Activated naive CD4-positive, alpha-beta T cell treated with anti-CD3 and anti-CD28 coated beads, Interleukin-2, amount 50 U/mL, for 72 hours (primary cell): ENCODE measurements around the gene CLNK. TPM values are rescaled to one million over a fixed set of nuclear protein-coding genes. Genes with fewer than 3 reads are reported as not detected.

Experiments
- ATAC-seq, 2 donors: fragments of 150-1000 bp; cut with Tn5 transposase; 2 replicates each; pipeline ENCODE4 v1.10.0; 2021; ENCODE audit warnings: mild to moderate bottlenecking in 2 of 2, moderate library complexity in 2 of 2
- DNase-seq, 2 donors: peaks; one replicate each; pipeline ENCODE4 v3.0.0; 2021 to 2022; ENCODE audit warnings: low spot score in 2 of 2
- H3K27ac Mint-ChIP-seq, 2 donors: one replicate each; pipeline ENCODE4 v1.8.0; 2022; ENCODE audit warnings: mild to moderate bottlenecking in 2 of 2, mixed read lengths in 2 of 2
- H3K36me3 Mint-ChIP-seq, 2 donors: one replicate each; pipeline ENCODE4 v1.8.0; 2022; ENCODE audit warnings: mixed read lengths in 2 of 2
- H3K9me3 Mint-ChIP-seq, 2 donors: one replicate each; pipeline ENCODE4 v1.8.0; 2022; ENCODE audit warnings: mixed read lengths in 2 of 2
- total RNA-seq, 2 donors: library from RNA; stranded (reverse); gene quantifications; one replicate each; pipeline ENCODE4 v1.2.3, GENCODE V29; 2022

CLNK gene
- total RNA-seq, 2 donors from 2014 or later, result 0.39 TPM; not detected in 1

DNA sequence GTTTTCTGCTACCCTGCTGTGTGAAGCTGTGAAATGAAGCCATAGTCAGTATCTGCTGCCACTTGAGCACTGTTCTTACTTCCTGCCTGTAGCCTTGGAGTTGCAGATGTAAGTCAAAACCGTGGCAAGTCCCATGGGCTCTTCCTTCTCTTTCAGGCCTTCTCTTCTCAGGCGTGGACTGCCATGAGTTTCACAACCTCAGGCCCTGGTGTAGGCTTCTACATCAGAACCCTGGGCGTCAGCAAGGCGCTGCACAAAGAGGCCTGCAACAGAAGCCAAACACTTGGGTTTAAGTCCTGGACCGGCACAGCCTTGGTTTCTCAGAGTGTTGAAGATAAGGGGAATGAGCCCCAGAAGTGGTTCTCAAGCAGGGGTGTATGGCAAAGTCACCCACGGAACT, 229.8 kb downstream of the CLNK start:
- DNase-seq (no peak), ATAC-seq (no peak)
- peaks cover 56 to 62% of the 10 kb centered on the region in 2 donors for H3K36me3 Mint-ChIP-seq
- no peak overlapping the region for H3K27ac Mint-ChIP-seq
- H3K9me3 Mint-ChIP-seq, result peaks cover 7 to 14% of the 10 kb centered on the region in 2 donors

- H3K27ac Mint-ChIP-seq, result no peak overlapping the region
- H3K36me3 Mint-ChIP-seq, result peaks cover 62 to 68% of the 10 kb centered on the region in 2 donors
- DNase-seq (no peak), ATAC-seq (no peak)
- H3K9me3 Mint-ChIP-seq, result peaks cover 12 to 18% of the 10 kb centered on the region in 2 donors
These were observed 230.4 kb downstream of the CLNK start for GRCh38 chr4:10454121-10454520.

DNA sequence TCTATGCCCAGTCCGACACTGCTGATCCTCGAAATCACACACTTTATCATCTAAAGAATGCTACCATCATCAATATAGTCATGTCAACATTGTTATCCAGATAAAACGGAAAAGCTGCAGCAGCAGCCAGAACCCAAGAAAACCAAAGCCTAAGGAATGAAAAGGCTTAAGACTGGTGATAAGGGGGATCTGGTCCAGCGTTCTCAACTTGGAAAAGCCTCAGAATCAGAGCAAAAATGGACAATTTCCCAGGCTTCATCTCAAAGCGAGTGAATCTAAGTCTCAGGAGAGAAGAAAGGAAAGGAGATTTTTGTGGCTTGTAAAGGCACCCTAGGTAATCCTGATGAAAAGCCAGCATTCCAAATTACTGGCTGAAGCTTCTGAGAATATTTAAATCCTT, 235.6 kb downstream of the CLNK start:
- H3K36me3 Mint-ChIP-seq, result peaks cover 90 to 96% of the 10 kb centered on the region in 2 donors
- ATAC-seq, result no peak

DNA sequence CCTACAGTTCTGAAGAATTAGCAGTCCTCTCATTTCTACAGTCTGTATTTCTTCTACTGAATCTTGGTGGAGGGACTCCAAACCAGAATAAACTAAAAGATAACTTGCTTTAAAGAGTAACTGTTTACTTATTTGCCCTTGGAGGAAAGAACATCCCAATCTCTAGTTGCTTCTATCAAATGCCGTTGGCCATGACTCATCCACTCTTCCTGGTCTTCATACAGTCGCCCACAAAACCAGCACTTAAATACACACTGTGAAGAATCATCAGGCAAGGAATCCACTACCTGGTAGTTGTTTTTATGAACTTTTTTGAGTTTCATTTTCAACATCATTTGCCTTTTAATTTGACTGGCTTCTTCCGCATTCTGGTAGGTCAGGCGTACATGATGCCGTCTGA, 241.6 kb downstream of the CLNK start:
- H3K9me3 Mint-ChIP-seq, result peaks cover 49 to 56% of the 10 kb centered on the region in 2 donors
- DNase-seq, result no peak
- peaks cover 76 to 77% of the 10 kb centered on the region in 2 donors for H3K36me3 Mint-ChIP-seq
- ATAC-seq, result no peak
- H3K27ac Mint-ChIP-seq, result no peak overlapping the region

More for the DNA sequence above, 235.6 kb downstream of the CLNK start:
- no peak for DNase-seq
- H3K27ac Mint-ChIP-seq, result no peak overlapping the region
- peaks cover 36 to 43% of the 10 kb centered on the region in 2 donors for H3K9me3 Mint-ChIP-seq

DNA sequence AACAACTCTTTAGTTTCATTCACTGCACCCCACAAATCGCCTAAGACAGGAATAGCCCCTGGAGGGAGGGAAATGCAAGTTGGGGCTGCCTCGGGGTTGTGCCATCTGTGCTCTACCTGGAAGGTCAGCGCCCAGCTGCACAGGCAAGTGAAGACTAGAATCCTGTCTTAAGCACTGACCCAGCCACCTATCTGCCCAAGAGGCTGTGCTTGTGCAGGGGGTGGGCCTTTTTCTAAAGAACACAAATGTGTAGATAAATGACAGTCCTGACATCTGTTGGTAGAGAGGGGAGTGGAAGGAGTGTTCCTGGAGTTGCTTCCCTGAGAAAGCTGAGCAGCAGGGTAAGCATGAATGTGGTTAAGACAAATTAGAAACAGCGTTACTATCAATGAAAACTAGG, 243.1 kb downstream of the CLNK start:
- peaks cover 38 to 49% of the 10 kb centered on the region in 2 donors for H3K9me3 Mint-ChIP-seq
- peaks cover 64 to 65% of the 10 kb centered on the region in 2 donors for H3K36me3 Mint-ChIP-seq
- no peak overlapping the region for H3K27ac Mint-ChIP-seq
- ATAC-seq, result no peak
- DNase-seq, result no peak

DNA sequence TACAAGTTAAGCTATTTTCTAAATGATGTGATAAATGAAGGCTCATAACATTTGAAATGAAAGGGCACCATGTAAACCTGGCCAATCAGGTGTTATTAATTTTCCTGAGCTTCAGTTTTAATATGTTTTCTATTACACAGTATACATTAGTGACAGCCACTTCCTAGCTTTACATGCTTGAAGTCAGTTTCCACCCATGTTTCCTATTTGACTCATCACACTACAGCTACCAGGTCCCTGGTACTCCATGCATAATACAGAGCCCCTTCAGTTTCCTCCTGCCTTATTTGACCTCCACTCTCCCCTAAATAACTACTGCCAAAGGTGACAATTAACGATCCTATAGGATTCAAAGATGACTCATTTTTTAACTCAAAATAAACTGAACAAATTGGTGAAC, 245.6 kb downstream of the CLNK start:
- DNase-seq (no peak), ATAC-seq (peak in 1 of 2 donors; percentile 32)
- Mint-ChIP-seq H3K9me3 (peaks cover 24 to 31% of the 10 kb centered on the region in 2 donors), H3K27ac (no peak overlapping the region), H3K36me3 (peaks cover 38 to 39% of the 10 kb centered on the region in 2 donors)

GRCh38 chr4:10437735-10438134, 246.8 kb downstream of the CLNK start:
- Mint-ChIP-seq H3K9me3 (peaks cover 15 to 19% of the 10 kb centered on the region in 2 donors), H3K36me3 (peaks cover 27% of the 10 kb centered on the region in 2 donors), H3K27ac (no peak overlapping the region)
- no peak for ATAC-seq
- no peak for DNase-seq

Other genes with a start within 250 kb of the CLNK start
- gene ZNF518B, start 227.3 kb downstream of the CLNK start, total RNA-seq, result 10 to 100 TPM; 18.4 to 18.8 TPM